Nasal cavity respiratory epithelium epithelial cell of viscerocranial mucosa (primary cell): Measurements from ENCODE around the gene PIH1D2. TPM values are rescaled to one million over a fixed set of nuclear protein-coding genes. Genes with fewer than 3 reads are reported as not detected.

Experiments
- total RNA-seq: library from RNA; depleted of rRNA; stranded (reverse); fragments of >200 nt; gene quantifications from 2 replicates; pipeline ENCODE4 v1.2.3, GENCODE V29; 2014

Gene PIH1D2, protein sequence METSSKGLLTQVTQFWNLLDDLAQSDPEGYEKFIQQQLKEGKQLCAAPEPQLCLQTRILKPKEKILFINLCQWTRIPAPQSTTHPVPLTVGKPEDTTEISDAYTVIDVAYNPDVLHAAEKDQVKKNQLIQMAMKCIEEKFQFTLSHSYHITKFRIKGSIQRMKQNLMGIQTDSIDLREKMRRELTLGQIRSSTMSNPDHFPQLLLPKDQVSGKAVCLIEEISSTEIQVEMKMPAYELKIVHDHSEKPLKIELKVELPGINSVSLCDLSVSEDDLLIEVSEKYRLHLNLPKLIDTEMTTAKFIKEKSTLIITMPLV
- 0.50 and 0.68 TPM in 2 replicates for total RNA-seq

DNA sequence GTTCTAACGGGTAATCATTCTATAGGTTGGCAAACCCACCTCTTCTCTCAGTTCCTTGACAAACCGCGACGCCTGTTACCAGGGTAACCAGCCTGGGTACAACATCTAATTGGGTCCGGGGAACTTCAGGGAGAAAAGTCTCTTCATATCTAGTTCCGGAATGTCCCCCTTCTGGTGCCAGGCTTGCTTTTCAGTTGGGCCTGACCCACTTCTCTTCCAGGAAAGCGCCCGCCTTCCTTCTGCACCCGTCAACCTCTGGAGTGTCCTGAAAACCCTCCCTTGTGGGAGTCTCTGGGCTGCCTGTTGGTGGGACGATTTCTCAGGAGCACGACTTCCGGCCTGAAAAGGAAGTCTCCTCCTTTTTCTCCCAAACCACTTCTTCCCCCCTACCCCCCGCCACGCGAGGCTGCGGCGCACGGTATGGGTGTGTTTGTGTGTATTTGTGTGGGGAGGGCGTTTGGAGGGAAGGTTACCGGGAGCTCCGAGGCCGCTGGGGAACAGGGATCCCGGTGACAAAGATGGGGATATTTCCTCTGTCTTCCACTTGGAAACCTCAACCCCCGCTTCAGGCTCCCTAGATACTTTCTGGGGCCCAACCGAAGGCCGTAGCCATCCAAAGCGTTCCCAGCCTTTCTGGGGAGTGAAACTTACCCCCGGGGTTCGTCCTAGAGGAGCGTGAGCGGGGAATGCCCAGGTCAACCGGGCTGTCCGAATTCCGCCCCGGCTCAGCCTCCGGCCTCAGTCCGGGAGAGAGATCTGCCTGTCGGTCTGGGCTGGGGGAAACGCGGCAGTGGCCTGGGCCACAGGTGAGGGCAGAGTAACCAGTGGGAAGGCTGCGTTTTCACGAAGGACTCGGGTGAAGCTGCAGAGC, at the start of gene PIH1D2, which contains the start of gene NKAPD1:
Gene PIH1D2, minus strand, starts transcription at position 77 of the 871 bp plus-strand sequence. CDS start 843 bp downstream, outside the sequence.
Gene NKAPD1, plus strand, starts transcription at position 359 of the 871 bp plus-strand sequence. CDS start 1,276 bp downstream, outside the sequence.

DNA sequence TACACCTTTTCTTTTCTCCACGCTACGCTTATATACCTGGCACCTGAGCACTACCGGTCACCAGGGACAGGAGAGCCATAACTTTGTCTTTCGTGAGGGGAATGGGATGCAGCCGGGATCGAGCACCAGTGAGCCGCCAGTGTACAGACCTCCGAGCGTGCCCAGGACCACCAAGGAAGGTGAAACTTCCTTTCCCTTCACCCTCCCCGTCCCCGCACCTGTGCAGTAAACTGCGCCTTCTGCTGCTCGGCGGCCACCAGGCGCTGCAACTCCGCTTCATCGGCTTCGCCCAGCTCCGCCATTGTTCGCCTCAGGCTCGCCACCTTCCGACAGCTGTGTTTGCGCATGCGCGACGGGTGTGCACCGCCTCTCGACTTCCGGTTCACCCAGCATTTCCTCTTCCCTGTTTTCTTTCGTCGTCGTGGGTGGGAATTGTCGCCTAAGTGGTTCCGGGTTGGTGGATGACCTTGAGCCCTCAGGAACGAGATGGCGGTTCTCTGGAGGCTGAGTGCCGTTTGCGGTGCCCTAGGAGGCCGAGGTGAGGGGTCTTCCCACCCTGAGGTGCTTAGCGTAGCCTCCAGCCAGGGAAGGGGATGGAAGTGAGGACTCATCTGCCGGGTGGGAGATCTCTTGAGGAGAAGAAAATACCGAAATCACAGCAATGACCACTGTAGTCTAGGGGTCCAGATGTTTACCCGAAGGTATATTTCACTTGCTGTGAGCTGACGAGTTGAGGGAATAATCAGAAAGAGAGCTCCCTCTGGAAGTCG, 12.8 kb upstream of the PIH1D2 start, which contains the start of the genes SDHD and TIMM8B:
Gene SDHD, plus strand, starts transcription at position 452 of the 770 bp plus-strand sequence. Its CDS starts 35 bp downstream, at position 487.
Gene TIMM8B, minus strand, starts transcription at position 335 of the 770 bp plus-strand sequence. Its CDS starts 33 bp downstream, at position 302.

DNA sequence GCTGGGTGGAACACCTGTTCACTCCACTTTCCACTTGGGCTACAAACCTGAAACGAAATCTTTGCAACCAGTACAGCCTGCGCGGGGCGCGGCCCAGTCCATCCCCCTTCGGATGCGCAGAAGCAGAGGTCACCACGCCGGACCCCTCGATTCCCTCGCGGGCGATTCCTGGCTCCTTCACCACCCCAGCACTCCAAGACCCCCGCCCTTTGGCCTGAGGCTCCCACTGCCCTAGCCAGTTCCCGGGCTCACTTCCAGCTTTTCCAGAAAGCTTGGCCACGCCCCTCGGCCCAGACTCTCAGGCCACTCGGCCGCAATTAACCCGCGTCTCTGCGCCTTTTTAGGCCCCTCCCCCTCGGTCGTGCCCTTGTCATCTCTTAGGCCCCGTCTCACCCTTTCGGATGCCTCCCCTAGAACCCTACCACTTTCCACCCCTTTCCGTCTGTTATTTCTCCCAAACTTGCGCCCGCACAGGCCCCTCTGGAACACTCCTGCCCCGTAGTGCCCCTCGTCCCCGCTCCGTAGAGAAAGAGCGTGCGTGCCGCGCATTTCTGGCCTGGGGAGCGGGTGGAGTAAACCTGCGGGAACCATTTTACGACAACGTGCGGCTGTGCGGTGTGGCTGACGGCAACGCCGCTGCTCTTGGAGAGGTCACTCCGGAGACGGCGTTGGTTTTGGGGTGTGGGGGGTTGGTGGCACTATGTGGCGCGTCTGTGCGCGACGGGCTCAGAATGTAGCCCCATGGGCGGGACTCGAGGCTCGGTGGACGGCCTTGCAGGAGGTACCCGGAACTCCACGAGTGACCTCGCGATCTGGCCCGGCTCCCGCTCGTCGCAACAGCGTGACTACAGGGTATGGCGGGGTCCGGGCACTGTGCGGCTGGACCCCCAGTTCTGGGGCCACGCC, 48.8 kb downstream of the PIH1D2 start, which contains the start of gene DLAT:
Gene DLAT, plus strand, starts transcription at position 636 of the 906 bp plus-strand sequence. Its CDS starts 65 bp downstream, at position 701.

Other genes with a start within 250 kb of the PIH1D2 start
- gene ALG9, start 202.4 kb downstream of the PIH1D2 start, total RNA-seq, result 33.0 and 41.0 TPM in 2 replicates
- gene FDXACB1, start 194.9 kb downstream of the PIH1D2 start, total RNA-seq, result 2.1 and 2.4 TPM in 2 replicates
- 15.9 and 21.2 TPM in 2 replicates for gene CFAP68, start 194.5 kb downstream of the PIH1D2 start, total RNA-seq
- 1.0 and 13.2 TPM in 2 replicates for gene CRYAB, start 162.2 kb downstream of the PIH1D2 start, total RNA-seq
- not detected in 2 replicates for gene HSPB2, start 161.3 kb downstream of the PIH1D2 start, total RNA-seq
- 1.0 and 1.1 TPM in 2 replicates for gene C11orf52, start 155.1 kb downstream of the PIH1D2 start, total RNA-seq
- gene DIXDC1, start 136.7 kb downstream of the PIH1D2 start, total RNA-seq, result 16.5 and 20.2 TPM in 2 replicates
- 34.2 and 39.6 TPM in 2 replicates for gene DLAT, start 48.6 kb downstream of the PIH1D2 start, total RNA-seq
- gene NKAPD1, start 282 bp upstream of the PIH1D2 start, total RNA-seq, result 28.0 and 33.5 TPM in 2 replicates
- 44.0 and 54.7 TPM in 2 replicates for gene TIMM8B, start 12.7 kb upstream of the PIH1D2 start, total RNA-seq
- 140 and 215 TPM in 2 replicates for gene SDHD, start 12.9 kb upstream of the PIH1D2 start, total RNA-seq
- 23.3 and 40.0 TPM in 2 replicates for gene IL18, start 90.1 kb upstream of the PIH1D2 start, total RNA-seq
- under 0.01 and 0.50 TPM in 2 replicates for gene TEX12, start 93.4 kb upstream of the PIH1D2 start, total RNA-seq
- gene BCO2, start 101.5 kb upstream of the PIH1D2 start, total RNA-seq, result 0.68 and 1.6 TPM in 2 replicates
- gene PTS, start 152.4 kb upstream of the PIH1D2 start, total RNA-seq, result 41.6 and 66.0 TPM in 2 replicates
- not detected in 2 replicates for gene PLET1, start 186.8 kb upstream of the PIH1D2 start, total RNA-seq